ENCODE measurements around the gene KIF19. TPM values are rescaled to one million over a fixed set of nuclear protein-coding genes. Genes with fewer than 3 reads are reported as not detected.

The KIF19 gene
- total RNA-seq, 1 experiment from 2014 or later = 0.15 TPM

DNA sequence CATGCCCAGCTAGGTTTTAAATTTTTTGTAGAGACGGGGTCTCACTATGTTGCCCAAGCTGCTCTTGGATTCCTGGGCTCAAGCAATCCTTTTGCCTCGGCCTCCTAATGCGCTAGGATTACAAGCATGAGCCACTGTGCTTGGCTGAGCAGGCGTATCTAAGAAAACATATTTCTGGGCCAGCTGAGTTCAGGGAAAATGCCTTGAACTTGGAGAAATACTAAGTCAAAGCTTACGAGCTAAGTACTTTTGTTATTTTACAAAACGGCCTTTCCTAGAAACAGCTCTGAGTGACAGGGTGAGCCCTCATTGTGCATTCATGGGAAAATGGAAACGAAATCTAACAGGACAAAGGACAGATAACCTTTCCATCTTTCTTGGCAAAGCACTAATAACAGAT, 27.2 kb upstream of the KIF19 start:
- Histone ChIP-seq H3K27ac (ENCODE audit: low read depth, low read length) (no peak overlapping the region), H3K9ac (ENCODE audit: low read length) (no peak overlapping the region), H3K9me2 (ENCODE audit: insufficient read depth) (no peaks in the 10 kb centered on the region), H2AFZ (ENCODE audit: low read depth, low read length, poor library complexity, severe bottlenecking) (no peak overlapping the region), H3K27me3 (ENCODE audit: insufficient read depth, low read length) (no peaks in the 10 kb centered on the region), H3K4me3 (replicated peaks in 1 of 2; ENCODE audit: low read depth in 1 of 2, low read length in 2 of 2) (no peak overlapping the region), H3K4me2 (ENCODE audit: low read length) (no peak overlapping the region), H3K9me3 (ENCODE audit: control insufficient read depth in 1 of 2, insufficient read depth in 1 of 2, low read depth in 1 of 2, low read length in 2 of 2) (no peaks in the 10 kb centered on the region), H4K20me1 (ENCODE audit: insufficient read depth) (no peaks in the 10 kb centered on the region), H3K36me3 (ENCODE audit: control insufficient read depth in 1 of 2, insufficient read depth in 2 of 2, low read length in 2 of 2) (no peaks in the 10 kb centered on the region), H3K79me2 (ENCODE audit: insufficient read depth, low read length) (no peaks in the 10 kb centered on the region), H3K4me1 (ENCODE audit: control insufficient read depth in 1 of 2, insufficient read depth in 2 of 2, low read length in 2 of 2) (peaks cover 0 to 16% of the 10 kb centered on the region in 2 experiments; a peak in 3 of 4 replicates)
- DNase-seq (ENCODE audit: low read depth, low spot score) (no peak), ATAC-seq (no peak)
- POLR2A ChIA-PET = no interaction called here
- RAD21 ChIA-PET (ENCODE audit: low non-redundant PET in 1 of 2, low total read pairs in 2 of 2, uncharacterized antibody in 2 of 2, unreplicated experiment in 2 of 2) = interaction anchor here in 1 of 2 experiments (0.7 kb wide), 1 partner anchor 158 kb away, joined by 3 read pairs; no protein-coding TSS in a partner anchor
- intact Hi-C loops (cut with micrococcal nuclease) = no loop called here
- no TSS peak for BruUV-seq (replicated peaks)
- TF ChIP-seq POLR2AphosphoS5 (IDR thresholded peaks at IDR 0.05; ENCODE audit: low read depth, low read length) = no peak
- no peak for TF ChIP-seq ZFX (IDR thresholded peaks at IDR 0.05)
- TF ChIP-seq RAD21 (IDR thresholded peaks at IDR 0.05; ENCODE audit: low read depth) = no peak
- TF ChIP-seq YY1 (IDR thresholded peaks at IDR 0.05; ENCODE audit: extremely low read depth, insufficient replicate concordance, low read depth, low read length) = no peak
- TF ChIP-seq, protein P1, sequence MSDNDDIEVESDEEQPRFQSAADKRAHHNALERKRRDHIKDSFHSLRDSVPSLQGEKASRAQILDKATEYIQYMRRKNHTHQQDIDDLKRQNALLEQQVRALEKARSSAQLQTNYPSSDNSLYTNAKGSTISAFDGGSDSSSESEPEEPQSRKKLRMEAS (IDR thresholded peaks at IDR 0.05) = no peak
- TF ChIP-seq SRF (IDR thresholded peaks at IDR 0.05; ENCODE audit: low read depth) = no peak
- TF ChIP-seq, protein P2, sequence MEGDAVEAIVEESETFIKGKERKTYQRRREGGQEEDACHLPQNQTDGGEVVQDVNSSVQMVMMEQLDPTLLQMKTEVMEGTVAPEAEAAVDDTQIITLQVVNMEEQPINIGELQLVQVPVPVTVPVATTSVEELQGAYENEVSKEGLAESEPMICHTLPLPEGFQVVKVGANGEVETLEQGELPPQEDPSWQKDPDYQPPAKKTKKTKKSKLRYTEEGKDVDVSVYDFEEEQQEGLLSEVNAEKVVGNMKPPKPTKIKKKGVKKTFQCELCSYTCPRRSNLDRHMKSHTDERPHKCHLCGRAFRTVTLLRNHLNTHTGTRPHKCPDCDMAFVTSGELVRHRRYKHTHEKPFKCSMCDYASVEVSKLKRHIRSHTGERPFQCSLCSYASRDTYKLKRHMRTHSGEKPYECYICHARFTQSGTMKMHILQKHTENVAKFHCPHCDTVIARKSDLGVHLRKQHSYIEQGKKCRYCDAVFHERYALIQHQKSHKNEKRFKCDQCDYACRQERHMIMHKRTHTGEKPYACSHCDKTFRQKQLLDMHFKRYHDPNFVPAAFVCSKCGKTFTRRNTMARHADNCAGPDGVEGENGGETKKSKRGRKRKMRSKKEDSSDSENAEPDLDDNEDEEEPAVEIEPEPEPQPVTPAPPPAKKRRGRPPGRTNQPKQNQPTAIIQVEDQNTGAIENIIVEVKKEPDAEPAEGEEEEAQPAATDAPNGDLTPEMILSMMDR (IDR thresholded peaks at IDR 0.05 in 2 of 3, conservative IDR thresholded peaks at IDR 0.05 in 1 of 3; ENCODE audit: borderline replicate concordance in 1 of 3, insufficient read depth in 1 of 3, low read depth in 2 of 3, low read length in 2 of 3) = no peak
- TF ChIP-seq CEBPB (IDR thresholded peaks at IDR 0.05; ENCODE audit: low read depth) = no peak
- TF ChIP-seq JUND (IDR thresholded peaks at IDR 0.05) = no peak
- TF ChIP-seq EZH2 (IDR thresholded peaks at IDR 0.05) = no peak
- TF ChIP-seq, protein P3, sequence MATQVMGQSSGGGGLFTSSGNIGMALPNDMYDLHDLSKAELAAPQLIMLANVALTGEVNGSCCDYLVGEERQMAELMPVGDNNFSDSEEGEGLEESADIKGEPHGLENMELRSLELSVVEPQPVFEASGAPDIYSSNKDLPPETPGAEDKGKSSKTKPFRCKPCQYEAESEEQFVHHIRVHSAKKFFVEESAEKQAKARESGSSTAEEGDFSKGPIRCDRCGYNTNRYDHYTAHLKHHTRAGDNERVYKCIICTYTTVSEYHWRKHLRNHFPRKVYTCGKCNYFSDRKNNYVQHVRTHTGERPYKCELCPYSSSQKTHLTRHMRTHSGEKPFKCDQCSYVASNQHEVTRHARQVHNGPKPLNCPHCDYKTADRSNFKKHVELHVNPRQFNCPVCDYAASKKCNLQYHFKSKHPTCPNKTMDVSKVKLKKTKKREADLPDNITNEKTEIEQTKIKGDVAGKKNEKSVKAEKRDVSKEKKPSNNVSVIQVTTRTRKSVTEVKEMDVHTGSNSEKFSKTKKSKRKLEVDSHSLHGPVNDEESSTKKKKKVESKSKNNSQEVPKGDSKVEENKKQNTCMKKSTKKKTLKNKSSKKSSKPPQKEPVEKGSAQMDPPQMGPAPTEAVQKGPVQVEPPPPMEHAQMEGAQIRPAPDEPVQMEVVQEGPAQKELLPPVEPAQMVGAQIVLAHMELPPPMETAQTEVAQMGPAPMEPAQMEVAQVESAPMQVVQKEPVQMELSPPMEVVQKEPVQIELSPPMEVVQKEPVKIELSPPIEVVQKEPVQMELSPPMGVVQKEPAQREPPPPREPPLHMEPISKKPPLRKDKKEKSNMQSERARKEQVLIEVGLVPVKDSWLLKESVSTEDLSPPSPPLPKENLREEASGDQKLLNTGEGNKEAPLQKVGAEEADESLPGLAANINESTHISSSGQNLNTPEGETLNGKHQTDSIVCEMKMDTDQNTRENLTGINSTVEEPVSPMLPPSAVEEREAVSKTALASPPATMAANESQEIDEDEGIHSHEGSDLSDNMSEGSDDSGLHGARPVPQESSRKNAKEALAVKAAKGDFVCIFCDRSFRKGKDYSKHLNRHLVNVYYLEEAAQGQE (IDR thresholded peaks at IDR 0.05; ENCODE audit: low read depth) = no peak
- no peak for TF ChIP-seq SP1 (IDR thresholded peaks at IDR 0.05; ENCODE audit: low read depth)
- TF ChIP-seq SIN3A (IDR thresholded peaks at IDR 0.05; ENCODE audit: low read depth) = no peak
- TF ChIP-seq TCF7L2 (IDR thresholded peaks at IDR 0.05; ENCODE audit: borderline replicate concordance, extremely low read depth, insufficient read depth, insufficient read length) = no peak
- CTCF ChIA-PET = interaction anchor here (2.0 to 4.0 kb wide), 3 partner anchors 14 to 69 kb away, joined by 9 to 27 read pairs (median 18); partner anchors contain the start of genes BTBD17 and GPR142
